IMR-90 (cell line): ENCODE results near the gene NME4. TPM values are rescaled to one million over a fixed set of nuclear protein-coding genes. Genes with fewer than 3 reads are reported as not detected.

Experiments
- microRNA-seq, 2 experiments: library from miRNA; stranded (forward) in 1 of 2; unstranded in 1 of 2; fragments of 10-50 nt in 1 of 2; fragments of <30 nt in 1 of 2; gene quantifications in 1 of 2; microRNA quantifications in 1 of 2; one replicate each; pipeline versions ENCODE3 to v1.1.0; 2013 to 2020; ENCODE audit not compliant: insufficient read depth in 1 of 2, insufficient read length in 1 of 2, unreplicated experiment in 1 of 2
- polyA plus RNA-seq, 3 experiments: library from polyadenylated mRNA; depleted of rRNA; stranded (reverse); fragments of >200 nt; gene quantifications; 2 replicates each; pipeline ENCODE4 v1.2.3, GENCODE V29; 2012; ENCODE audit warnings: low replicate concordance in 1 of 3
- small RNA-seq, 5 experiments: library from RNA; depleted of rRNA; stranded (forward); fragments of <200 nt; gene quantifications; one replicate each; pipeline ENCODE3, GENCODE V24; 2012
- total RNA-seq: library from RNA; depleted of rRNA; stranded (reverse); fragments of >200 nt; gene quantifications from 2 replicates; pipeline ENCODE4 v1.2.3, GENCODE V29; 2012; rRNA removed

Gene NME4
- total and polyA plus RNA-seq, 2 of the 4 experiments (the other 2 are of a cell fraction): 124 to 288 TPM

Small RNAs within 50 kb of the gene (microRNA-seq; reads per million reads assigned to microRNA genes)
- gene RF00019 (ENCODE audit: insufficient read depth, insufficient read length): not detected

Small RNAs within 50 kb of the gene (small RNA-seq; reads per million reads assigned to genes)
- 0 reads per million in 5 experiments for gene RF00019

Other genes starting within 250 kb of the NME4 start
- gene HBZ, start 244.6 kb upstream of the NME4 start, total RNA-seq: not detected in 2 replicates
- not detected in 2 replicates for gene HBZ, start 244.6 kb upstream of the NME4 start, polyA plus RNA-seq (2012; rRNA removed)
- not detected in 2 replicates for gene HBM, start 231.2 kb upstream of the NME4 start, total RNA-seq
- not detected in 2 replicates for gene HBM, start 231.2 kb upstream of the NME4 start, polyA plus RNA-seq (2012; rRNA removed)
- gene HBA2, start 224.3 kb upstream of the NME4 start, total RNA-seq: not detected in 2 replicates
- not detected in 2 replicates for gene HBA2, start 224.3 kb upstream of the NME4 start, polyA plus RNA-seq (2012; rRNA removed)
- not detected in 2 replicates for gene HBA1, start 220.5 kb upstream of the NME4 start, total RNA-seq
- 0.21 TPM in 1 of 2 replicates, not detected in the other for gene HBA1, start 220.5 kb upstream of the NME4 start, polyA plus RNA-seq (2012; rRNA removed)
- not detected in 2 replicates for gene HBQ1, start 216.7 kb upstream of the NME4 start, total RNA-seq
- gene HBQ1, start 216.7 kb upstream of the NME4 start, polyA plus RNA-seq (2012; rRNA removed): 0.92 and 1.7 TPM in 2 replicates
- gene LUC7L, start 167.8 kb upstream of the NME4 start, total RNA-seq: 21.5 and 33.3 TPM in 2 replicates
- gene LUC7L, start 167.8 kb upstream of the NME4 start, polyA plus RNA-seq (2012; rRNA removed): 52.8 and 55.6 TPM in 2 replicates
- gene FAM234A, start 162.4 kb upstream of the NME4 start, total RNA-seq: 27.5 and 30.3 TPM in 2 replicates
- gene FAM234A, start 162.4 kb upstream of the NME4 start, polyA plus RNA-seq (2012; rRNA removed): 60.5 and 64.2 TPM in 2 replicates
- under 0.01 TPM in 2 replicates for gene RGS11, start 121.3 kb upstream of the NME4 start, total RNA-seq
- 0.48 and 0.49 TPM in 2 replicates for gene RGS11, start 121.3 kb upstream of the NME4 start, polyA plus RNA-seq (2012; rRNA removed)
- gene ARHGDIG, start 116.6 kb upstream of the NME4 start, total RNA-seq: 0.36 TPM in 1 of 2 replicates, not detected in the other
- 0.16 and 0.24 TPM in 2 replicates for gene ARHGDIG, start 116.6 kb upstream of the NME4 start, polyA plus RNA-seq (2012; rRNA removed)
- gene PDIA2, start 114.0 kb upstream of the NME4 start, total RNA-seq: 0.28 TPM in 1 of 2 replicates, not detected in the other
- 0.17 and 0.32 TPM in 2 replicates for gene PDIA2, start 114.0 kb upstream of the NME4 start, polyA plus RNA-seq (2012; rRNA removed)
- gene AXIN1, start 44.5 kb upstream of the NME4 start, total RNA-seq: 10.9 and 11.9 TPM in 2 replicates
- gene AXIN1, start 44.5 kb upstream of the NME4 start, polyA plus RNA-seq (2012; rRNA removed): 14.2 and 15.1 TPM in 2 replicates
- 104 and 106 TPM in 2 replicates for gene MRPL28, start 26.7 kb upstream of the NME4 start, total RNA-seq
- 181 and 255 TPM in 2 replicates for gene MRPL28, start 26.7 kb upstream of the NME4 start, polyA plus RNA-seq (2012; rRNA removed)
- gene PGAP6, start 15.2 kb upstream of the NME4 start, total RNA-seq: 49.1 and 56.1 TPM in 2 replicates
- 124 and 125 TPM in 2 replicates for gene PGAP6, start 15.2 kb upstream of the NME4 start, polyA plus RNA-seq (2012; rRNA removed)
- gene DECR2, start 4.7 kb downstream of the NME4 start, total RNA-seq: 3.9 TPM in 2 replicates
- 26.7 and 29.6 TPM in 2 replicates for gene DECR2, start 4.7 kb downstream of the NME4 start, polyA plus RNA-seq (2012; rRNA removed)
- gene RAB11FIP3, start 28.4 kb downstream of the NME4 start, total RNA-seq: 7.5 TPM in 2 replicates
- gene RAB11FIP3, start 28.4 kb downstream of the NME4 start, polyA plus RNA-seq (2012; rRNA removed): 19.9 and 22.5 TPM in 2 replicates
- gene CAPN15, start 130.5 kb downstream of the NME4 start, total RNA-seq: 9.3 and 11.4 TPM in 2 replicates
- 24.3 and 36.0 TPM in 2 replicates for gene CAPN15, start 130.5 kb downstream of the NME4 start, polyA plus RNA-seq (2012; rRNA removed)
- gene PRR35, start 163.2 kb downstream of the NME4 start, total RNA-seq: not detected in 2 replicates
- not detected in 2 replicates for gene PRR35, start 163.2 kb downstream of the NME4 start, polyA plus RNA-seq (2012; rRNA removed)
- 0.56 and 0.72 TPM in 2 replicates for gene NHLRC4, start 169.8 kb downstream of the NME4 start, total RNA-seq
- 0.65 and 0.84 TPM in 2 replicates for gene NHLRC4, start 169.8 kb downstream of the NME4 start, polyA plus RNA-seq (2012; rRNA removed)
- gene PIGQ, start 172.8 kb downstream of the NME4 start, total RNA-seq: 5.9 and 7.2 TPM in 2 replicates
- gene PIGQ, start 172.8 kb downstream of the NME4 start, polyA plus RNA-seq (2012; rRNA removed): 36.8 and 40.5 TPM in 2 replicates
- 6.8 and 6.9 TPM in 2 replicates for gene RAB40C, start 192.9 kb downstream of the NME4 start, total RNA-seq
- gene RAB40C, start 192.9 kb downstream of the NME4 start, polyA plus RNA-seq (2012; rRNA removed): 13.7 and 15.3 TPM in 2 replicates
- gene WFIKKN1, start 233.8 kb downstream of the NME4 start, total RNA-seq: not detected in 2 replicates
- 0.10 and 0.23 TPM in 2 replicates for gene WFIKKN1, start 233.8 kb downstream of the NME4 start, polyA plus RNA-seq (2012; rRNA removed)
- gene METTL26, start 239.1 kb downstream of the NME4 start, total RNA-seq: 40.8 and 46.8 TPM in 2 replicates
- 128 and 184 TPM in 2 replicates for gene METTL26, start 239.1 kb downstream of the NME4 start, polyA plus RNA-seq (2012; rRNA removed)
- 6.3 and 8.6 TPM in 2 replicates for gene MCRIP2, start 244.6 kb downstream of the NME4 start, total RNA-seq
- 19.6 and 27.9 TPM in 2 replicates for gene MCRIP2, start 244.6 kb downstream of the NME4 start, polyA plus RNA-seq (2012; rRNA removed)